ENCODE data around the gene TINAG.

The TINAG gene

GRCh38 chr6:54428431-54428830, 120.2 kb downstream of the TINAG start:
- no peak for DNase-seq (ENCODE audit: low read depth)

- no peak for DNase-seq (ENCODE audit: low read depth)
Measured at GRCh38 chr6:54431466-54431865, 123.2 kb downstream of the TINAG start.
